ENCODE measurements around the gene CARD11. TPM values are rescaled to one million over a fixed set of nuclear protein-coding genes. Genes with fewer than 3 reads are reported as not detected.

CARD11 gene
- total and polyA plus RNA-seq, 11 donors = 0.15 to 3.2 (median 0.33) TPM; not detected in 2

- H3K27me3 ChIP-seq = peaks cover 0 to 22% (median 0%) of the 10 kb centered on the region in 9 donors
- TF ChIP-seq CTCF (IDR thresholded peaks at IDR 0.05) (no peak), POLR2A (IDR thresholded peaks at IDR 0.05) (no peak)
These were observed 147.5 kb downstream of the CARD11 start for GRCh38 chr7:2896131-2896530.

GRCh38 chr7:2894118-2894940 lies 149.3 kb downstream of the CARD11 start:
- Histone ChIP-seq H3K4me1 (peaks cover 0 to 4% (median 0%) of the 10 kb centered on the region in 12 donors), H3K27me3 (peaks cover 0 to 22% (median 0%) of the 10 kb centered on the region in 9 donors), H3K9me3 (peaks cover 0 to 9% (median 0%) of the 10 kb centered on the region in 12 donors), H3K27ac (no peak overlapping the region), H3K36me3 (no peaks in the 10 kb centered on the region), H3K4me3 (peak overlapping the region in 1 of 12 donors; percentile 20)
- no peak for DNase-seq
- WGBS, 4 donors = 47 to 56% (median 55%) methylated on average over 17 of the region's 17 CpGs
- TF ChIP-seq CTCF (IDR thresholded peaks at IDR 0.05) (no peak), POLR2A (IDR thresholded peaks at IDR 0.05) (no peak)
- no peak for ATAC-seq
- intact Hi-C loops (cut with DNase I) = no loop called here

More at GRCh38 chr7:2896131-2896530, 147.5 kb downstream of the CARD11 start:
- DNase-seq (no peak), ATAC-seq (no peak)
- Histone ChIP-seq H3K36me3 (no peaks in the 10 kb centered on the region), H3K4me3 (no peak overlapping the region), H3K27ac (no peak overlapping the region), H3K9me3 (peaks cover 0 to 9% (median 0%) of the 10 kb centered on the region in 12 donors), H3K4me1 (peaks cover 0 to 4% (median 0%) of the 10 kb centered on the region in 12 donors)
- WGBS, 4 donors = 74 to 84% (median 79%) methylated on average over 10 of the region's 10 CpGs
- intact Hi-C loops (cut with DNase I) = no loop called here

GRCh38 chr7:2893411-2893861 lies 150.2 kb downstream of the CARD11 start:
- H3K36me3 ChIP-seq = no peaks in the 10 kb centered on the region
- H3K4me3 ChIP-seq = no peak overlapping the region
- peaks cover 0 to 4% (median 0%) of the 10 kb centered on the region in 12 donors for H3K4me1 ChIP-seq
- TF ChIP-seq CTCF (IDR thresholded peaks at IDR 0.05) (no peak), POLR2A (IDR thresholded peaks at IDR 0.05) (no peak)
- WGBS, 4 donors = 73 to 84% (median 80%) methylated on average over 9 of the region's 9 CpGs
- peaks cover 0 to 22% (median 0%) of the 10 kb centered on the region in 9 donors for H3K27me3 ChIP-seq
- DNase-seq = no peak
- ATAC-seq = no peak
- intact Hi-C loops (cut with DNase I) = no loop called here
- no peak overlapping the region for H3K27ac ChIP-seq
- H3K9me3 ChIP-seq = peaks cover 0 to 5% (median 0%) of the 10 kb centered on the region in 12 donors

GRCh38 chr7:2892549-2892948 lies 151.1 kb downstream of the CARD11 start:
- Histone ChIP-seq H3K27ac (no peak overlapping the region), H3K36me3 (no peaks in the 10 kb centered on the region), H3K4me3 (no peak overlapping the region), H3K27me3 (peaks cover 0 to 22% (median 0%) of the 10 kb centered on the region in 9 donors), H3K9me3 (no peaks in the 10 kb centered on the region), H3K4me1 (peaks cover 0 to 4% (median 0%) of the 10 kb centered on the region in 12 donors)
- no peak for TF ChIP-seq POLR2A (IDR thresholded peaks at IDR 0.05)
- no peak for TF ChIP-seq CTCF (IDR thresholded peaks at IDR 0.05)
- 46 to 67% (median 57%) methylated on average over 8 of the region's 8 CpGs for WGBS, 4 donors
- DNase-seq (no peak), ATAC-seq (no peak)
- intact Hi-C loops (cut with DNase I) = no loop called here

Data from heart left ventricle (tissue), 16 donors.